T-helper 1 cell treated with Interleukin-12 subunit alpha and Interleukin-12 subunit beta and Interleukin-4 antibody, amounts not matched to agents 30 ng/mL and 1 ng/mL, for 36 hours (primary cell): ENCODE data around the gene HNF1B. TPM values are rescaled to one million over a fixed set of nuclear protein-coding genes. Genes with fewer than 3 reads are reported as not detected.

Source experiments
- intact Hi-C: fragments of 100-400 bp; cut with micrococcal nuclease; formaldehyde crosslinking; loops from one replicate; pipeline ENCODE4 v1.15.1; 2024
- total RNA-seq: library from RNA; stranded (reverse); gene quantifications from 2 replicates; pipeline ENCODE4 v1.2.3, GENCODE V29; 2022

The HNF1B gene
- total RNA-seq, 1 donor from 2014 or later = 1.8 TPM

DNA sequence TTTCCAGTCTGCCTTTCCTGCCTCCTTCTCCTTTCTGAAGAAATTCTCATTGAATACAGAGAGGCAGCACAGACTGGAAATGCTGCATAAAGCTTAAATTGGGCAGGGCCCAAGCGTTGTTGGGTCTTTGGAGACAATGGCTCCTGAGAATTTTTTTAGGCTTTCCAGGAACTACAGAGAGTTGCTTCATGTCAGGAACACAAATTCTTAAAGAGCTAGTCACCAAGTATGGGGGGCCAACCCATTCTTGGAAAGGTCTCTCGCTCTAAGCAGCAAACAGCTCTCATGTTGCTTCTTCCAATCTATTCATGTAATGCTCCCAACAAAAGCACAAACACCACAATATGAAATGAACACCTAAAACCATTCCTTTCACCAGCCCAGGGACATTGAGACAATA lies 6.9 kb downstream of the HNF1B start:
- intact Hi-C loops = no loop called here

DNA sequence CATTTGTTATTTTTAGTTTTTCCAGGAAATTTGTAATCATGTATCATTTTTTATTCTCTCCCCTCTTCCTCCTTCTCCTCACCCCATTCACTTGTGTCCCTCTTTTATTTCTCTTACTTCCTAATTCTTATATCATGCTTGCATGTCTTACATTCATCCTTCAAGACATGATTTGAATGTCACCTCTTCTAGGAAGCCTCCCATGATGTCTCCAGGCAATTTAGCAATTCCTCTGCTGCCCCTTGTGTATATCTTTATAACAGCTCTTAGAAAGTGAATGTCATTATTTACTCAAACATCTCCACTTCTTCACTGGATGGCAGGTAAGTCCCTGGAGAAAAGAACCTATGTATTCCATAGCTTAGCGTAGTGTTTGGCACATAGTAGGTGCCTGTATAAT lies 7.8 kb downstream of the HNF1B start:
- intact Hi-C loops = no loop called here

DNA sequence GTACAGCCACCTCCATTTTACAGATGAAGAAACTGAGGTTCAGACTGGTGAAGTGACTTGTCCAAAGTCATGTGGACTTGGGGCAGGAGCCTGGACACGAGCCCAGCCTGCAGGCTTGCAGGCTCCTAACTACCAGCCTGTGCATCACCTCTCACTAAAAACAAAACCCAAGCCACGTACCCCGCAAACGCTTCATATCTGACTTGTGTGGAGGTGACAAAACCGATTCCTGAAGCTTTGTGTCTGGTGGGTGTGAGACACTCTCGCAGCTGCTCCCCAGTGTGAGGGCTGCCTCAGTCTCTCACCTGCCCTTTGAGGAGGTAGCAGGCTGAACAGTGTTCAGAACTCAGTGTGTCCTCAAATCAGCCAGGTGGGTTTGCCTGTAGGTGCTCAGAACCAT lies 8.4 kb downstream of the HNF1B start:
- intact Hi-C loops = no loop called here

DNA sequence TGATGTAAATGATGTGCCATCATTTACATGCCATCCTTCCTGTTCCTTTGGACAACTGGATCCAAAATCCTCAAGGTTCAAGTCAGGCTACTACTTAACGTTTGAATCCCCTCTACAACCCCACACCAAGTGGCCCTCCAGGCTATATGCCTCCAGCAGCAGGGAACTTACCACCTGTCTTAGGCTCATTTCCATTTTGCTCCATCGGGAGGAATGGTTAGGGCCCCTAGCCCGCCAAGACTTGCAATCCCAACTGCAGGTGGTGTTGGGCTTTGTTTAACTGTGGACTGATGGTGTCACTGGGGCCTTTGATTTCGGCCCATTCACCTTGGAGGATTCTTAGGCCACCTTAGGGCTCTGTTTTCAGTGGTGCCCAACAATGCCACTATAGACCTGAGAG lies 9.7 kb downstream of the HNF1B start:
- intact Hi-C loops = no loop called here

DNA sequence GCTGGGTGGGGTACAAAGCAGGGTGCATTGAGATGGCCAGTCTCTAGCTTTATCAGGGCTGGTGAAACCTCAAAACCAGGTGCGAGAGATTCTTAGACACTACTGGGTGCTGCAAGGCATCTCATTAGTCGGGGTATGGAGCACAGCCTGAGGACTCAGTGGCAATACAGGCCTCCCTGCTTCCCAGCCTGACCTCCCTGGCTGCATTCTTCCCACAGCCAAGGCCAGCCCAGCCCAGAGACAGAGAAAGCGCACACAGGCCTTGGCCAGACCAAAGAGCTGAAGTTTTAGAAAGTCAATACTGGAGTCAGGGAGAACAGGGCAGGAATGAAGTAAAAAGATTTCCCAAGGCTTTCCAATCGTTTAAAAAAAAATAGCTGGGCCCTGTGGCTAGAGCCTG lies 12.5 kb downstream of the HNF1B start:
- intact Hi-C loops = no loop called here

GRCh38 chr17:37731056-37731455 lies 13.8 kb downstream of the HNF1B start:
- intact Hi-C loops = no loop called here

GRCh38 chr17:37729905-37730304 lies 15.0 kb downstream of the HNF1B start:
- intact Hi-C loops = no loop called here

DNA sequence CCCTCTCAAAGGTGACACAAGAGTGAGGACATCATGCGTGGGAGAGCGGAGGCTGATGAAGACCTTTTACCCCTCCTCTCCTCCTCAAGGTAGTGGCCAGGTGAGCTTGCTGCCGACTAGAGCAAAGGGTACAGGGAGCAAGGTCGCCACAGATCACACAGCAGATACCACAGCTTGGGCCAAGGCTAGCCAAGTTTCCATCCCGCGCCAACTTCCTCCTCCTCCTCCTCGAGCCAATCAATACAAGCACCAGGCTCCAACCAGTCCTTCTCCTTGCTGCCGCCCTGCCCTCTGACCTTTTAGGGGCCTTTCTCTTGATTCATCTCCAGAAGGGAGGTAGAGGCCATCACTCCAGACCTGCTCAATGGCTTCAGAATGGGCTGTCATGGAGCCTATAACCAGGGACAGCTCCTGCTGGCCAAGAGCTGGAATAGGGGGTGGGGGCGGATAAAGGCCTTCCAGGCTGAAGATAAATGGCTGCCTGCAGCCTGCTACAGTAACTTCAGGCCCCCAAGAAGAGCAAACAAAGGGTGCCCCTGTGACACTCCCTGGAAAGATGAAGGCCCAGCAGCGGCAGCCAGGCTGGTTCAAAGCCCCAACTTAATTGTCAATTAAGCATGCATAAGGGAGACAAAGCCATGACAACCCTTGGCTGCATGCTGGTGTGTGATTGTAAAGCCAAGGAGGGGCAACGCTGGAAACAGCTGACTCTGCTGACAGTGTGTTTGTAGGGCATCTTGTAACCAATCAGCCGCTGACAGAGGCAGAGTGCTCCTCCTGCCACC lies 17.8 kb downstream of the HNF1B start:
- intact Hi-C loops = no loop called here

DNA sequence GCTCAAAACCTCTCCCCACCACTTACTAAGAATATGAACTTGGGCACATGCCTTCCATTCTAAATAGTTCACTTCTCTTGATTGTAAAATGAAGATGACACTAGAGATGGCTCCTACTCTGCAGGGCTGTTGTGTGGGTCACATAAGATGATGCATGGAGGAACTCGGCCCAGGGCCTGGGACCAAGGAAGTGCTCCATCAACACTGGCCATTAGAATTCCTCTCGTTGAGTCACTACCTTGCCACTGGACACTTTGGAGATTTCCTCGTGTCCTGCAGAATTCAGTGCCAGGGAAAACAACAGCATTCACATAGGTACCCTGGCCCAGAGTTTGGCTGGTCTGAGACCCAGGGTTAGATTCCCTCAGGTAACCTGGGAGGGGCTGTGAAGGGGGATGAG lies 18.6 kb downstream of the HNF1B start:
- intact Hi-C loops = no loop called here

DNA sequence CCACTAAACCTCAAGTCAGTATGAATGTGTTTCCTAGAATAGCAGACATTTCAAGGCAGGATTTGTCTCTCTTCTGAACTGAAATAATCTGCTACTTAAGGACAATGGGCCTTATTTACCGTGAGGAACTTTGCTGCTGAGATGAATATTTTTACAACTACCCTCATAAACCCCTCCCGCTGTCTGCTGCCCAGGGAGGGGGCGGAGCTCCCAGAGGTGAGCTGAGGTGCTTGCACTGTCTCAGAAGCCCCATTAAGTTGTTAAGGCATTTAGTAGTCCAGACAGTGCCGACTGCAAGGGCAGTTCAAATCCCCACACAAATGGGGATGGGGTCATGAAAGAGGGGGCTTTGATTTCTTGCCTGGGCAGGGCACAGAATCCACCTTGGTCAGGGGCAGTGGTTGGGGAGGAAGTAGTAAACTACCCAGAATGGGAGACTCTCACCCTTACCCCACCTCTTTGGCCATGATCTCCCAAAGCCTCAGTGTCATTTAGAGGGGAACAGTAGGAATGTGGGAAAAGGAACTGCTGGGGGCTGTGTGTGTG lies 19.2 kb downstream of the HNF1B start:
- intact Hi-C loops = no loop called here

GRCh38 chr17:37725021-37725595 lies 19.8 kb downstream of the HNF1B start:
- intact Hi-C loops = no loop called here

DNA sequence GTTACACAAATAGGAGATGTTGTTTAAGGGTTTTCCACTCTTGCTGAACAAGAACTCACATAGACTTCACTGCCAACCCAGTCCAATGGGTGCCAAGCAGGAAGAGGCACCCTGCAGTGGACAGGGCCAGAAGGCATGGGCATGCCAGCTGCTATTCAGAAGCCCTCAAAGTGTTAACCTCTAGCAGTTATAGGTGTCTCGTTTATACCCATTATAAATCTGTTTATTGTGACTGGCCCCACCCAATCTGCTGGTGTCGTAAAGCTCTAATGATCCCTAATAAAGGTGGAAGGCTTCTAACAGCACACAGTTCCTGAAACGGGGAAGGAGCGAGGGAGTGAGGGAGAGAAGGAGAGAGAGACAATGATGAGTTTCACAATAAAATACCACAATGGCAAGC lies 23.9 kb downstream of the HNF1B start:
- intact Hi-C loops = no loop called here

DNA sequence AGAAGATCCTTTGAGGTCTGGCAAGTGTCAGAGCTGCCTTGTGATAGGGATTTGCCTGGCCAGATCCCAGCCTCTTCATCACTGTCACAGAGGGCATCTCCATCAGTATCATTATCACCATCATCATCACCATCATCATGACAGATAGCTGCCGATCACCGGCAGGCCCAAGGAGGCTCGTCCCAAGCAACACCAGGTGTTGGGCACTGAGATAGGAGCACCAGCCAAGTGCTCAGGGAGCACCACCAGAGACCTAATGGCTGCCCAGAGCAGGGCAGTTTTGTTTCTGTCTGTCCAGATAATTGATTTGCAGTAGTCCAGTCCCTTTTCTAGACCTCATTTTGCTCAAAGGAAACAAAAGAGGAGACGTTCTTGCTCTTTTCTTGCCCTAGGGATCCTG lies 25.0 kb downstream of the HNF1B start:
- intact Hi-C loops = no loop called here

- intact Hi-C loops = no loop called here
These were observed 26.4 kb downstream of the HNF1B start for GRCh38 chr17:37718324-37719048.

GRCh38 chr17:37717627-37718323 lies 27.1 kb downstream of the HNF1B start:
- intact Hi-C loops = no loop called here

- intact Hi-C loops = no loop called here
These were observed 30.0 kb downstream of the HNF1B start for GRCh38 chr17:37714897-37715296.

DNA sequence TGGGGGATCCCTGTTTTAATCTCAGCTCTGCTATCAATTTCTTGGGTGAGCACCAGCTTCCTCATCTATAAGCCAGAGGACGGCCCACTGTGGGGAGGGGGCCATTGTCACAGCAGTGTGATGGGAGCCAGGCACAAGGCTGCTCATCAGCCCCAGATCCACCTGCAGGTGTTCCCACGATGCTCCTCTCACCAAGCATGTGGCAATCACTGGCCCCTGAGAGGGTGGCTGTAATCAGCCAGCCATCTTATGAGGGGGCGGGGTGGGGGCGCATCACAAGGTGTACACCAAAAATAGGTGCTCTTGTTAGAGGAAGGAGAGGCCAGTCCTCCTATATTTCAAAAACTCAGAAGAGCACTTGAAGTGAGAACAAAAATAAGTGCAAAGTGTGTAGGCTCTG lies 31.2 kb downstream of the HNF1B start:
- intact Hi-C loops = no loop called here

DNA sequence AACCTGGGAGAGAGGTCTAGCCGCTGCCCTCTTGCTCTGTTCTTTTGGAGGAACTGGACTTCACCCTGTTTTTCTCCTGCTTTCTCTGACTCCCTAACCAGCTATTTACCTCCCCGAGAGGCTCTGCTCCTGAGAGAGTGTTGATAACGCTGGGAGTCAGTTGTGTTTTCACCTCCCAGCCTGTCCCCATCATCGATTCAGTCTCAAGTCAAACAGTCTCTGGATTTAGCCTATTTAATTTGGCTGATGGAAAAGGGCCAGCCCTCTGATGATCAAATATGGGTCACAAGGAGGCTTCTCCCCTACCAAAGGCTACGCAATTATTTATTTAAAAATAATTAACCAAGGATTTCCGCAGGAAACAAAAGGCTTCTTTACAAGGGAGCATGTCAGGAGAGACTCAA lies 31.8 kb downstream of the HNF1B start:
- intact Hi-C loops = no loop called here

- intact Hi-C loops = no loop called here
These were observed 33.7 kb downstream of the HNF1B start for GRCh38 chr17:37711113-37711512.

DNA sequence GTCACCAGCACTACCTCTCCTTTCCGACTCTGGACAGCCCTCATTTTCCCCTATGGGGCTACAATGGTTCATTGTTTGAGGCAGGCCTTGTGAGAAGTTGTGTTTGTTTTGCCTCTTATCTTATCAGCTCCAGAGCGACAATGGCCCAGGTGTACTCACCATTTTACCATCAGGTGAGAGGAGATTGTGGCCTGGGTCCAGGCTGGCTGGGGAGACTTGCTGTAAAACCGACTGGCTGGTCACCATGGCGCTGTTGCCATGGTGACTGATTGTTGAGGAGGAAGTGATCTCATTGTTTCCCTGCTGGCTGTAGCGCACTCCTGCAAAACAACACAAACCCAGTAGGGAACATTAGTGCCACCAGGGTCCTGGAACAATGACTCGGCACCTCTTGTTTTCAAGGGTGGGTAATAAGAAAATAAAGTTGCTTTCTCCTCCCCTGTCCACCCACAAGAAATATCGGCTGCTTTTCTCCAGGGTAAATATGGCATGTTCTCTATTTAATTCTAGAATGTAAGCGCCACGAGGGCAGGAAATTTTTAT lies 34.4 kb downstream of the HNF1B start:
- intact Hi-C loops = no loop called here

DNA sequence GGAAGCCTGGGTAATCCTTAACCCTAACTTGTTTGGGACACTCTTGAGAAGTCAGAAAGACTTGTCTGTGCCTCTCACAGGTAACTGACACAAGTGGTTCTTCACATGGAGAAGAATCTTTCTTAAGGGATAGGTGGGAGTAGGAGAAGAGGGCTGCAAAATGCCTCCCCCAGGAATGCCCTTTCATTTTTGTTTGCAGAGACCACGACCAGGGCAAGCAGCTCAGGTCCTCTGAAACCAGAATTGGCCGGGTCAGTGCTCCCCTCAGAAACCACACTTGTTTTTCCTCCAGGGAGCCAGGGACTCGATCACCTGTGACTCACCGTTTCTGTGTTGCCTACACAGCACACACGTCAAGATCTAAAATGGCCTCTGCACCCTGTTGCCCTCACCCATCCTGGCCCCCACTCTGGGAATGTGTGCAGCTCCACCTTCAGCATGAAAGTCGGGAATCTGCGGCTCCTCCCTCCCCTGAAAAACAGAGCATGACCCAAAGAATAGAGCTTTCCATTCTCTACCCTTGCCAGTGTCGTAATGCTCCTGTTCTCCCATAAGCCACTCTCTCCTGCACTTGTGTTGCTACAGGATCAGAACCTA lies 36.1 kb downstream of the HNF1B start:
- intact Hi-C loops = no loop called here
